HG03520 (cell line): ENCODE measurements around the gene C12orf60.

Source experiments
- ATAC-seq: cut with Tn5 transposase; IDR thresholded peaks from one replicate; pipeline ENCODE4 v1.9.1; 2021; ENCODE audit warnings: mild to moderate bottlenecking, moderate library complexity; ENCODE audit not compliant: unreplicated experiment

Gene C12orf60

GRCh38 chr12:14833952-14834351, 30.5 kb downstream of the C12orf60 start:
- ATAC-seq: no peak

- ATAC-seq: no peak
Observed at GRCh38 chr12:14834509-14834908, 31.0 kb downstream of the C12orf60 start.

- ATAC-seq: no peak
Observed at GRCh38 chr12:14836336-14837210, 33.1 kb downstream of the C12orf60 start.

GRCh38 chr12:14839262-14839661, 35.8 kb downstream of the C12orf60 start:
- no peak for ATAC-seq

GRCh38 chr12:14840616-14841015, 37.1 kb downstream of the C12orf60 start:
- no peak for ATAC-seq

GRCh38 chr12:14841761-14842160, 38.3 kb downstream of the C12orf60 start:
- ATAC-seq: no peak

GRCh38 chr12:14842315-14842714, 38.8 kb downstream of the C12orf60 start:
- ATAC-seq: no peak

GRCh38 chr12:14843425-14843887, 40.0 kb downstream of the C12orf60 start, which contains the start of gene ART4:
ART4 (minus strand) TSS chr12:14843526; CDS start chr12:14843113, 413 bp downstream.
- no peak for ATAC-seq

GRCh38 chr12:14844401-14844800, 40.9 kb downstream of the C12orf60 start:
- no peak for ATAC-seq

GRCh38 chr12:14845350-14845750, 41.9 kb downstream of the C12orf60 start:
- no peak for ATAC-seq

- no peak for ATAC-seq
Observed at GRCh38 chr12:14846042-14846587, 42.6 kb downstream of the C12orf60 start.

- ATAC-seq: no peak
Observed at GRCh38 chr12:14846876-14847580, 43.6 kb downstream of the C12orf60 start.

GRCh38 chr12:14849661-14850060, 46.2 kb downstream of the C12orf60 start:
- no peak for ATAC-seq

- peak; percentile 60 for ATAC-seq
Observed at GRCh38 chr12:14850929-14851663, 47.6 kb downstream of the C12orf60 start.

GRCh38 chr12:14852880-14853279, 49.4 kb downstream of the C12orf60 start:
- ATAC-seq: no peak

GRCh38 chr12:14853961-14854360, 50.5 kb downstream of the C12orf60 start:
- no peak for ATAC-seq

GRCh38 chr12:14854586-14855183, 51.2 kb downstream of the C12orf60 start:
- no peak for ATAC-seq

- ATAC-seq: no peak
Observed at GRCh38 chr12:14858513-14858912, 55.0 kb downstream of the C12orf60 start.

GRCh38 chr12:14860490-14860889, 57.0 kb downstream of the C12orf60 start:
- ATAC-seq: no peak

- ATAC-seq: no peak
Observed at GRCh38 chr12:14868916-14869506, 65.5 kb downstream of the C12orf60 start.
